MM.1S (cell line): Measurements from ENCODE around the gene KLHL18.
A peak's percentile ranks its signal among the peaks of the same experiment; 100 is the strongest.
"Not testable (repeated sequence)": the region's sequence is repeated elsewhere in the genome, so short reads cannot be mapped to it uniquely, and the experiment has no call there.

ENCODE experiments used
- DNase-seq: peaks from one replicate; pipeline ENCODE4 v3.0.0-alpha.2; 2015
- H2AFZ ChIP-seq: fragments of 300-600 bp; sonication (generic); 2 replicates; pipeline ENCODE4 v1.6.0; 2016; ENCODE audit warnings: antibody characterized with exemption, low read length
- H3F3A ChIP-seq: fragments of 300-600 bp; sonication (generic); 2 replicates; pipeline ENCODE4 v1.6.1; 2016; ENCODE audit warnings: mild to moderate bottlenecking, antibody characterized with exemption, low read length, moderate library complexity, mixed read lengths; ENCODE audit not compliant: insufficient read depth
- H3K27ac ChIP-seq: fragments of 300-600 bp; sonication (generic); 2 replicates; pipeline ENCODE4 v1.5.1; 2016; ENCODE audit warnings: mild to moderate bottlenecking, low read length
- H3K27me3 ChIP-seq: fragments of 300-600 bp; sonication (generic); replicated peaks from 2 replicates; pipeline ENCODE4 v1.6.0; 2016; ENCODE audit warnings: low read length; ENCODE audit not compliant: insufficient read depth
- H3K36me3 ChIP-seq: fragments of 300-600 bp; sonication (generic); replicated peaks from 2 replicates; pipeline ENCODE4 v1.6.1; 2016; ENCODE audit warnings: mild to moderate bottlenecking, low read length, mixed read lengths; ENCODE audit not compliant: insufficient read depth
- H3K4me1 ChIP-seq: fragments of 300-600 bp; sonication (generic); 2 replicates; pipeline ENCODE4 v1.6.1; 2016; ENCODE audit warnings: low read length, mixed read lengths
- H3K4me2 ChIP-seq: fragments of 300-600 bp; sonication (generic); 2 replicates; pipeline ENCODE4 v1.6.0; 2016; ENCODE audit warnings: low read depth, low read length
- H3K4me3 ChIP-seq: fragments of 300-600 bp; sonication (generic); 2 replicates; pipeline ENCODE4 v1.5.1; 2016; ENCODE audit warnings: low read length, mixed read lengths
- H3K79me2 ChIP-seq: fragments of 300-600 bp; sonication (generic); 2 replicates; pipeline ENCODE4 v1.6.1; 2016; ENCODE audit warnings: mixed run types, low read length, mixed read lengths
- H3K9ac ChIP-seq: fragments of 300-600 bp; sonication (generic); 2 replicates; pipeline ENCODE4 v1.6.1; 2016; ENCODE audit warnings: low read length, mixed read lengths
- H3K9me2 ChIP-seq: fragments of 300-600 bp; sonication (generic); replicated peaks from 2 replicates; pipeline ENCODE4 v1.6.1; 2016; ENCODE audit warnings: mild to moderate bottlenecking, low read length, mixed read lengths; ENCODE audit not compliant: insufficient read depth
- H3K9me3 ChIP-seq: fragments of 300-600 bp; sonication (generic); replicated peaks from 2 replicates; pipeline ENCODE4 v1.6.1; 2016; ENCODE audit warnings: mild to moderate bottlenecking, low read length, mixed read lengths; ENCODE audit not compliant: insufficient read depth
- H4K20me1 ChIP-seq: fragments of 300-600 bp; sonication (generic); 2 replicates; pipeline ENCODE4 v1.6.1; 2016; ENCODE audit warnings: mild to moderate bottlenecking, low read length, moderate library complexity, mixed read lengths; ENCODE audit not compliant: insufficient read depth
- CTCF ChIP-seq: fragments of 300-600 bp; sonication (generic); IDR thresholded peaks from 2 replicates; pipeline ENCODE4 v1.5.1; 2016; ENCODE audit warnings: antibody characterized with exemption, low read length, mixed read lengths
- EZH2 ChIP-seq: fragments of 300-600 bp; sonication (generic); optimal IDR thresholded peaks from 2 replicates; pipeline ENCODE3; 2017; ENCODE audit warnings: low read depth, mild to moderate bottlenecking, antibody characterized with exemption, low read length, mixed read lengths
- EZH2phosphoT487 ChIP-seq: fragments of 300-600 bp; sonication (generic); IDR thresholded peaks from 2 replicates; pipeline ENCODE4 v1.6.1; 2018; ENCODE audit warnings: antibody characterized with exemption, low read length

Gene KLHL18

DNA sequence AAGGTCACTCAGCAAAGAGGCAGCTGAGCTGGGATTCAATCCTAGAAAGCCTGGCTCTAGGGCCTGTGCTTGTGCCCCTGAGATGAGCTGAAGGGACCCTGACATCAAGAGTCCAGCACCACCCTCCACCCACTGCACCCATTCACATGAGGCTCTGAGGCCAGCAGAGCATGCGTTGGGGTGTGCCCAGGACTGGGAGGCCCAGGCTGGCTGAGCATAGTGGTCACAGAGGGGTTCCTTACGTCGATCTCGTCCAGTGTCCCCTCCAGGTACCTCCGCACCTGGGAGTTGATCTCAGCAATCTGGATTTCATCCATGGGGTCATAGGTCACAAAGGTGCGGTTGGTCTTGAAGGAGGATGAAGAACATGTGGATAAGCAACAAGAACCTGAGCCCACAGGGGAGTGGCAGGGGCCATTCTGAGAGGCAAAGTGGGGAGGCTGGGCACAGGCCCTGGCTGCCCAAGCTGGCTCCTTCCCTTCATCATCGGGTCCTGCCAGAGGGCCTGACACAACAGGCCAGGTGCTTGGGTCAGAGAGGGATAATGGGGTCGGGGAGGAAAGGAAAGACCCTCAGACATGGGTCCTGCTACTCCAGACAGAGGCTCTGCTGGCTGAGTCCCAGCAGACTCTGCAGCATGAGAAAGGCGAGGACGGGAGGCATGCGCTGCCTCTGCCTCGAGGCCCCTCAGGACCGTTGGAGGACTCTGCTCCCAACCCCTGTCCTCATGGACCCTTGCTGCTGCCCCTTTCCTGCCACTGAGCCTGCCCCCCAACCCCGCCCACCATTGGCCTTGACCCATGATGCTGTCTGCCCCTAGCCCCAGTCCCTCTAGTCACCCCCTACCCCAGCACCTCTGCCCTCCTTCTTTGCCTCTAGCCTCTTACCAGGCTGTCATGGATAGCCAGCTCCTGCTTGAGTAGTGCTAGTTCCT lies 35.3 kb upstream of the KLHL18 start:
- TF ChIP-seq EZH2phosphoT487, result no peak
- no peak for TF ChIP-seq EZH2
- no peak for TF ChIP-seq CTCF

DNA sequence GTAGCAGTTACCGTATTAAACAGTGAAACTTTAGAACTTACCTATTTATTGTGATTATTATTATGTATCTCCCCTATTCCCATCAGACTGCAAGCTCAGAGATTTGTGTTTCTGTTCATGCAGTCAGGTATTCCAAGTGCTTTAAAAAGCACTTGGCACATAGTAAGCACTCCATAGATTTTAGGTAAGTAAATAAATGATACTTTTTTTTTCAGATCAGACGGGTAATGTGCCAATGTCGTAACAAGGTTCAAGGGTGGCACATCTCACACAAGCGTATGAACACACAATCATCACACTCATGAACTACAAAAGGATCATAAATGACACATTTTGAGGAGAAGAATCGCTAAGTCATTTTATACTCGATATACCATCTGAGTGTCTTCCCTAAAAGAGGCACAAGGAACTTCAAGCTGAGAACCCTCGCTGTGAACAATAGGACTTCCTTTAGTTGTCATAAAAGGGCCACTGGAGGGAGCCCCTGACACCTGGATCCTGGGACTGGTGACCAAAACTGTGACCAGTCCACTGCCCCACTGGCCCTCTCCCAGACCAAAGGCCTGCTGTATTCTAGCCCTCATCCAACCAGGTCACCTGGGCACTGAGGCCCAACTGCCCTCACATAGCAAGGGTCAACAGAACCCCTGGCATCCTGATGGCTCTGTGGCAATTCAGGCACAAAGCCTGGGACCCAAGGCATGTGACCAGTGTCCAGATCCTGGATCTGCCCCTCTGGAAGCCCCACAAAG lies 32.3 kb upstream of the KLHL18 start:
- Histone ChIP-seq H3K9me2 (no peaks in the 10 kb centered on the region), H3K4me3 (no peak overlapping the region), H2AFZ (no peak overlapping the region), H3K9me3 (no peaks in the 10 kb centered on the region), H3K4me1 (no peaks in the 10 kb centered on the region), H3K36me3 (no peaks in the 10 kb centered on the region), H3K27ac (no peak overlapping the region), H3K4me2 (no peak overlapping the region), H3F3A (no peaks in the 10 kb centered on the region), H4K20me1 (no peaks in the 10 kb centered on the region), H3K9ac (no peak overlapping the region), H3K79me2 (no peaks in the 10 kb centered on the region), H3K27me3 (no peaks in the 10 kb centered on the region)
- DNase-seq, result no peak
- no peak for TF ChIP-seq EZH2
- TF ChIP-seq EZH2phosphoT487, result no peak
- peak; percentile 34 for TF ChIP-seq CTCF

More for the DNA sequence above, 35.3 kb upstream of the KLHL18 start:
- Histone ChIP-seq H3K9me3 (no peaks in the 10 kb centered on the region), H3K27me3 (no peaks in the 10 kb centered on the region), H3K79me2 (no peaks in the 10 kb centered on the region), H3K4me1 (no peaks in the 10 kb centered on the region), H3K36me3 (no peaks in the 10 kb centered on the region), H3F3A (no peaks in the 10 kb centered on the region), H3K9ac (no peak overlapping the region), H3K4me2 (no peak overlapping the region), H3K9me2 (no peaks in the 10 kb centered on the region), H3K4me3 (no peak overlapping the region), H3K27ac (no peak overlapping the region), H2AFZ (no peak overlapping the region), H4K20me1 (no peaks in the 10 kb centered on the region)
- no peak for DNase-seq

GRCh38 chr3:47251085-47251484 lies 31.7 kb upstream of the KLHL18 start:
- H3K79me2 ChIP-seq, H3K36me3 ChIP-seq, H3K9me3 ChIP-seq, H3K4me3 ChIP-seq, DNase-seq, H2AFZ ChIP-seq, H4K20me1 ChIP-seq, H3K27ac ChIP-seq, H3F3A ChIP-seq, H3K4me2 ChIP-seq, H3K9ac ChIP-seq, H3K27me3 ChIP-seq, H3K9me2 ChIP-seq, H3K4me1 ChIP-seq: not testable (repeated sequence)
